GM12873 (cell line): ENCODE data around the gene GALP.

Source experiments
- TF ChIP-seq, protein P1 (sequence below): IDR thresholded peaks from 2 replicates; pipeline ENCODE4 v1.5.1; 2012; ENCODE audit warnings: low read depth, mild to moderate bottlenecking, moderate library complexity, low read length, control low read depth; ENCODE audit not compliant: insufficient read depth; ENCODE audit errors: missing control alignments

The GALP gene

DNA sequence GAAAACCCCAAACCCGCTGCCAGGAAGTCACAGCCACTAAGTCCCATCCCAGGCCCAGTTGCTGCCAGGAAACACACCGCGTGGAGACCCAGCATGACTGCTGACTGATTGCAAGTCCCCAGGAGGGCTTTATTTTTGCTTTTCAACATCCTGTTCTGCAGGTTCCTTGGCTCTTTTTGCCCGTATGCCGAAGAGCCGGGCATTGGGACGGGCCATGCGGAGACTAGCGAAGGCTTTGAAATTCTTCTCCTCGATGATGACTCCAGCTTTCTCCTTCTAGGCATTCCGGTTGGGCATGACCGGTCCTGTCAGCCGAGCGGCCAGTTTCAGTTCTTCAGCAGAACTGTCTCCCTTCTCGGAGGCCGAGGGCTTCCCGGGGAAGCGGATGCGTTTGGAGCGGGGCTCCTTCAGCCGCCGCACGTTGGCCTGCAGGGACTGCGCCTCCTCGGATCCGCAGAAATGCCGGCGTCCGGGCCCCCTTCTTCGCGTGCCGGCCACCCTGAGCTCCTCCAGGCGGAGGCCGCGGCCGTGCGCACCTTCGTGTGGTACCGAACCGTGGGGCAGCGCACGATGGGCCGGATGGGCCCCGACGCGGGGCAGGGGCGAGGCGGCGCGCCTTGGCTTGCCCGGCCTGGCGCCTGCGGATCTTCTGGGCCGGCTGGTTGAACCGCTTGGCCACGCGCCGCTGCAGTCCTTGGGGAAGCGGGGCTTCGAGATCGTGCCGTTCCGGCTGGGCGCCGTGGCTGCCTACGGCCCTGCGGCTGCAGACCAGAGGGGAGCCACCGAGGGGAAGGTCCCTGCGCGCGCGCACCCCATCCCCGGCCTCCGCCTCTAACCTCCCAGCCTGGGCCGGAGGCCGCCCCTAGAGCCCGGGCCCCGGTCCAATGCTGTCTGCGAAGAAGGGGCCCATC, 41.5 kb downstream of the GALP start:
- TF ChIP-seq, protein P1, sequence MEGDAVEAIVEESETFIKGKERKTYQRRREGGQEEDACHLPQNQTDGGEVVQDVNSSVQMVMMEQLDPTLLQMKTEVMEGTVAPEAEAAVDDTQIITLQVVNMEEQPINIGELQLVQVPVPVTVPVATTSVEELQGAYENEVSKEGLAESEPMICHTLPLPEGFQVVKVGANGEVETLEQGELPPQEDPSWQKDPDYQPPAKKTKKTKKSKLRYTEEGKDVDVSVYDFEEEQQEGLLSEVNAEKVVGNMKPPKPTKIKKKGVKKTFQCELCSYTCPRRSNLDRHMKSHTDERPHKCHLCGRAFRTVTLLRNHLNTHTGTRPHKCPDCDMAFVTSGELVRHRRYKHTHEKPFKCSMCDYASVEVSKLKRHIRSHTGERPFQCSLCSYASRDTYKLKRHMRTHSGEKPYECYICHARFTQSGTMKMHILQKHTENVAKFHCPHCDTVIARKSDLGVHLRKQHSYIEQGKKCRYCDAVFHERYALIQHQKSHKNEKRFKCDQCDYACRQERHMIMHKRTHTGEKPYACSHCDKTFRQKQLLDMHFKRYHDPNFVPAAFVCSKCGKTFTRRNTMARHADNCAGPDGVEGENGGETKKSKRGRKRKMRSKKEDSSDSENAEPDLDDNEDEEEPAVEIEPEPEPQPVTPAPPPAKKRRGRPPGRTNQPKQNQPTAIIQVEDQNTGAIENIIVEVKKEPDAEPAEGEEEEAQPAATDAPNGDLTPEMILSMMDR: no peak

DNA sequence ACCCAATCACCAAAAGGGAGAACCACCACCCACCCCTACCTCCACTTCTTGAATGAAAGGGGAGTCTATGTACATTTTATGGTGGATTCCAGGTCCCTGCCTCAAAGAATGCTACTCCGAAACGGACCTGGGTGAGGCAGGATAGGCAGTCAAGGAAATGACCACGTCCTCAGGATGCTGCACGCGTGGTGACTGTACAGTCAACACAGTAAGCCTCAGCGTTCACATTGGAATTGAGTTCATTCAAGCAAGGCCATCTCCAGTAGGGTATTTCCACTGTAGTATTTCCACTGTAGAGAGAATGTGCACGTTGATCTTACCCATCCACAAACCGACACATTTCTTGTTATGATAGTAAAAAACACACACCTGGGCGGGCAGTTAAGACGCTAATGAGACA, 43.2 kb downstream of the GALP start:
- TF ChIP-seq, protein P1: no peak

DNA sequence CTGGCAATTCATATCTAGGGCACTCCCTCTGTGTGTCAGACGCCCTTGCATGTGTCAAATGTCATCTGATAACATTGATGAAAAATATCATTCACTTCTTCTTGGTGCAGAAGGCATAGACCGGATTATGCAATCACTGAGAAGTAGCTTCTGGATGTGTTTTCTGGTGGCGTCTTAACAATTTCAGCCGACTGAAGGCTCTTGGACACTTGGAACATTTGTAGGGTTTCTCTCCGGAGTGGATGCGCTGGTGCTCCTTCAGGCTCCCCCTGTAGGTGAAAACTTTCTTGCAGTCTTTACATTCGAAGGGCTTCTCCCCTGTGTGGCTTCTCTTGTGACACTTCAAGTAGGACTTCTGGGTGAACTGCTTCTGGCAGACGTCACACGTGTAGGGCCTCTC, 45.6 kb downstream of the GALP start:
- TF ChIP-seq, protein P1: peak; percentile 38

DNA sequence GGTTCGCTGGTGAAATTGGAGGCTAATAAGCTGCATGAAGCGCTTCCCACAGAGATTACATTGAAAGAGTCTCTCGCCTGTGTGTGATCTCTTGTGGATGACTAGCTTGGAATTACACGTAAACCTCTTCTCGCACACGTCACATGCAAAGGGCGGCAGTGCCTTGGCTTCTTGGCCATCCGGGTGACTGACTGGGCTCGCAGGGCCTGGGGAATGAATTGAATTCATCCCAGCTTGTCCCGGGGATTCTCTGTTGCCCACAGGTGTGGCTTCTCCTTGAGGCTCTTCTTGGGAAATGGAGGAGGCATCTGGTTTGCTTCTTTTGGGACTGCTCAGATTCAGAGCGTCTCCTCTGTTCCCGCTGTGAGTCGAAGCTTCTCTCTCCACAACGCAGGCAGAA, 46.0 kb downstream of the GALP start:
- TF ChIP-seq, protein P1: no peak

DNA sequence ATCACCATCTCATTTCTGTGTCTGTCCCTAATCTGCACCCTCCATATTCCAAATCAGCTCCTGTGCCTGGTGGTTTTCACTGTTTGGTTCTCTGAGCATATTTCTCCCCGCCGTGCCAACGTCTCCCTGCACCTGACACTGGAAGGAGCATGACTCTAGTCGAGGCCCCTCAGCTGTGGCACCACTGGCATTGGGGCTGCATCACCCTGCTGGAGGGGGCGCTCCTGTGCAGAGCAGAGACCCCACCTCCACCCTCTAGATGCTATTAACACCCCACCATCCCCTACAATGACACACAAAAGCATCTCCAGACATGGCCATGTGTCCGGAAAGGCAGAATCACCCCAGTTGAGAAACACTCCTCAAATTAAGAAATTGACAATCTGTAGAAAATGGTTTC, 47.1 kb downstream of the GALP start:
- TF ChIP-seq, protein P1: peak; percentile 21

DNA sequence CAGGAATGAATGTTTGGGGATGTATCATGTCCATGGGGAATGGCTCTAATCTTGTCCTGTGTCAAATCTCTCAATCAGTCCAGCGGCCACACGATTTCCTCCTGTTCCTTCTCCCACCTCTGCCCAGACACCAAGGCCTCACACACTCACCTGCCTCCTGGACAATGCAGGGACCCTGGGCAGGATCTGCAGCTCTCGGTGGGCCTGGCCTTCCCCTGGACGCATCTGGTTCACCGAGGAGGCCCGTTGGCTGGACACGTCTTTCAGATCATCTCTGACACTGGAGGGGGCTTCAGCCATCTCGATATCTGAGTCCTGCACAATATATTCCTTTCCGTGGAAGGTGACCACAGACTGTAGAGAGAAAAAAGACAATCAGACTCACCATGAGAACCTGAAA, 47.7 kb downstream of the GALP start:
- TF ChIP-seq, protein P1: no peak
